HG02610 (cell line): ENCODE results near the gene CDX2.

ENCODE experiments used
- ATAC-seq: cut with Tn5 transposase; IDR thresholded peaks from one replicate; pipeline ENCODE4 v1.9.1; 2021; ENCODE audit warnings: mild to moderate bottlenecking, moderate library complexity; ENCODE audit not compliant: unreplicated experiment

Gene CDX2

DNA sequence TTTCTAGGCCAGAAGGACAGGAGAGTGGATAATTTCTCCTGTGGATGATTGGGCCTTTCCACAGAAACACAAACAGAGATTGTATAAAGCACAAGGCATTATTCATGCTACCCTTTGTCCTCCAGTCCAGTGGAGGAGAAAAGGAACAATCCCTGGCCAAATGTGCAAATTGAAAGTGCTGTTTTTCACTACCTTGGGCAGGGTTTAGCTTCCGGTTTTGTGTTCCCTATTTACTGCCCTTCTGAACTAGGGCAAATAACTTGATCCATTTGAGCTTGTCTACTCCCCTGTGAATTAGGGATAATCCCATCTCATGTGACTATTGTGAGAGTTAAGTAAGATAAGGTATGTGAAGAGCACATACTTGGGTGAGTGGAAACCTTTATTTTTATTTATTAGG, 36.0 kb downstream of the CDX2 start:
- ATAC-seq, result no peak

DNA sequence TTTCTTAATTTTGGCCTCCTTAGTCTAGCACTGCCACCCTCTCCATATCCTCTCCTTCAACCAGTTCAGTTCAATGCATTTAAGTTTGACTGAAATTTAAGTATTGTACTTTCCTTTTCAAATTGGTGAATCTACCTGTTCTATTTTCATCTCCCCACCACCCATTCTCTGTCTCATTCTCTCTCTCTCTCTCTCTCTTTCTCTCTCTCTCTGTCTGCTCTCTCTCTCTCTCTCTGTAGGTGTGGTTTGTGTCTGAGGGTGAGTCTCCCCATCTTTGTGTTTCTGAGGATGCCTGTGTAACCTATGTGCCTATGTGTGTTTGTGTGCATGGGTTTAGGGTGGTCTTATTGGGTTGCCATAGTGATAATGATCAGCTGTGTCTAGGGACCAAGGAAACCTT, 39.2 kb downstream of the CDX2 start:
- no peak for ATAC-seq

DNA sequence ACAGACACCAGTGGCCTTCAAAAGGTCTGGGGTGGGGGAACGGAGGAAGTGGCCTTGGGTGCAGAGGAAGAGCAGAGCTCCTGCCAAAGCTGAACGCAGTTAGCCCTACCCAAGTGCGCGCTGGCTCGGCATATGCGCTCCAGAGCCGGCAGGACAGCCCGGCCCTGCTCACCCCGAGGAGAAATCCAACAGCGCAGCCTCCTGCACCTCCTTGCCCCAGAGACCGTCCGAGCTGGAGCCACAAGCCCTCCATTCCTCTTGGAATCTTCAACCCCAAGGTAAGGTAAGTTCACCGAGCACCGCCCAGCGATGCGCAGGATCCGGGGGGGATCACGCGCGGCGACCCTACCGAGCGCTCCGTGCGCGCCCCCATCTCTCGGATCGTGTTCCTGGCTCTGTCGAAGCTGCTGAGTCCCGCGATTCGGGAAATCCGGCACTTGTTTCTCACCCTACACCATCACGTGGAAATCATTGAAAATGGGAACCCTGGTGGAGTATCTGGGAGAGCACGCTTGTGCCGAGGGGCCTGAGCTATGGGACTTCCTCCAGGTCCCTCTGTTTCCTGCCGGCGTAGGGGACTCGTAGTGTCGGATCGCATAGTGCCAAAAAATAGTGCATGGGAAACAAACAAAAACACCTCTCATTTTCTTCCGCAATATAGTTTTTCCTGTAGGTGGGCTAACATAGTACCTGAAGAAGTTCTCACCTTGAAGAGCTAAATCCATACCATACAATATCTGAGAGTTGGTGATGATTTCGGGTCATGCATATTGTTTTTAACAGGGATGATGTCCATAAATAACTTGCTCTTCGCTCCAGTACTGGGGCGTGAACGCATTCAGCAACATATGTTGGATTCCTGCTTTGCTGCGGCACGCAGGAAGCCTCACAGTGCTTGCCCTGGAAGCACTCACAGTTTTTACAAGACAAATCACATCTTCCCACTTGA, 40.0 kb downstream of the CDX2 start:
- ATAC-seq, result no peak

DNA sequence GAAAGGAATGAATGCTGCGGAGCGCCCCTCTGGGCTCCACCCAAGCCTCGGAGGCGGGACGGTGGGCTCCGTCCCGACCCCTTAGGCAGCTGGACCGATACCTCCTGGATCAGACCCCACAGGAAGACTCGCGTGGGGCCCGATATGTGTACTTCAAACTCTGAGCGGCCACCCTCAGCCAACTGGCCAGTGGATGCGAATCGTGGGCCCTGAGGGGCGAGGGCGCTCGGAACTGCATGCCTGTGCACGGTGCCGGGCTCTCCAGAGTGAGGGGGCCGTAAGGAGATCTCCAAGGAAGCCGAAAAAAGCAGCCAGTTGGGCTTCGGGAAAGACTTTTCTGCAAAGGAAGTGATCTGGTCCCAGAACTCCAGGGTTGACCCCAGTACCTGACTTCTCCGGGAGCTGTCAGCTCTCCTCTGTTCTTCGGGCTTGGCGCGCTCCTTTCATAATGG, 40.7 kb downstream of the CDX2 start:
- no peak for ATAC-seq

DNA sequence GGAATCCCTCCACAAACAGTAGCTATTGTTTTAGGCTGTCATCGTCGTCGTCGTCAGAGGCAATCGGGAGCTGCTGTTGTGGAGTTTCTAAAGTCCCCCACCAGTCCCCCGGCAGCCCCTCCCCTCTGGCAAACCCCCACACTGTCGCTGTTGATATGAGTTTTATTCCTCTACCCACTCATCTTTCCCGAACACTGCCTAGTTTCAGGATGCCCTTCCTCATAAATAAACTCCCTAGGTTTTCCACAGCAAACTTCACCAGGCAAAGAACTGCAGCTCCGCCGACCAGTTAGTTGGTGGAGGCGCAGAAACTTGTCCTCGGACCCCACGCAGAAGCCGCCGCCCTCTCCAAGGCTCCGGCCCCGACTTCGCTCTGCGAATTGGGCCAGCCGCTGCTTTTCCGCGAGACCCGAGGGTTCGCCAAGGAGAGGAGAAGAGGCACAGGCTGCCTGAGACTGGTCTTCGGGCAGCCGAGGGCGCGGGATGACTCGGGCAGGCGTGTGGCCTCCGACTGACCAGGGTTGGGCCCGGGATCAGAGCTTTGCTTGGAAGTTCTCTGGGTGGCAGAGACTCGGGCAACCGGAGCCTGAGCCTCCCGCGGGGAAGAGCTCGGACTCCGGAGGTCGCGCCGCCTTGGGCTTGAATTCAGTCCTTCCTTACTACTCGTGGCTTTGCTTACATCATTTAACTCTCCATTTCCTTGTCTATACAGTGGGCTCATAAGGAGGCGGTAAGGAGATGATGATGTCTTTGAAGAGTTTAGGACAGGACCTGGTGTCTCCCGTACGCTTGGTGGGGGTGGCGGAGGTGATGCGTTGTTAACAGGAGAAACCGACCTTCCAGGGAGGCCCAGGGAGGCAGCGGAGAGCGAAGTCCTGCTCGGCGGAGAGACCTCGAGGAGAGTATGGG, 41.4 kb downstream of the CDX2 start:
- ATAC-seq, result no peak

DNA sequence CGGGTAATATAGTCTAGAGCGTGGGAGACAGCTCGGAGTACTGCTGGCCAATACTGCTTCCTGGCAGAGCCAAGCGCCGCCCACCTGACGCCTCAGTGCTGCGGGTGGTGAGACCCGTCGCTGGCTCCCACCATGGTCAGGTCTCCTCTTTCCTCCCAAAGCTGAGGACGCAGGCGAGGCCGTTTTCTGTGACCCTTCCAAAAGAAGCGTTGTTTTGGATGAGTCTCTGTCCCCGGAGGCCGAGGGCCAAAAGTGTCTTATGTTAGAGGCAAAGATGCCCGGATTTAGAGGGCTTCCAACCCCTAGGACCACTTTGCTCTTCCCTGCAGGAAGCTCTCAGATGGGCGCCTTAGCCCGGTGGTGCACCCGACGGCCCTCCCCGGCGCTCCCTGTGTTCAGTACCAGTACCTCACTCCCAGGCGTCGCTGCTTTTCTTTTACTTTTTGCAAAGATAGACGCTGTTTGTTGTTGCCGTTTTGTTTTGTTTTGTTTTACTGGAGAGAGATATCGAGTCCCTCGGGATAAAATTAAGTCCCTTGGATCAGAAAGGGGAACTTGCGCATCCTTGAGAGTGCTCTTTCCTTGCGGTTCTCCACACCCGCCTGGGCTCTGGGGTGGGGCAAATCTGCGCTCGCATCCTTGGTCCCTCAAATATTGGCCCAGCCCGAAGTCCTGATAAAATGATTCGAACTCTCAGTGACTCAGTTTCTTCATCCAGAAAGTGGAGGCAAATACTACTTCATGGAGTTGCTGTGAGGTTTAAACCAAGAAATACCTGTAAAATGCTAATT, 42.3 kb downstream of the CDX2 start:
- ATAC-seq, result no peak

DNA sequence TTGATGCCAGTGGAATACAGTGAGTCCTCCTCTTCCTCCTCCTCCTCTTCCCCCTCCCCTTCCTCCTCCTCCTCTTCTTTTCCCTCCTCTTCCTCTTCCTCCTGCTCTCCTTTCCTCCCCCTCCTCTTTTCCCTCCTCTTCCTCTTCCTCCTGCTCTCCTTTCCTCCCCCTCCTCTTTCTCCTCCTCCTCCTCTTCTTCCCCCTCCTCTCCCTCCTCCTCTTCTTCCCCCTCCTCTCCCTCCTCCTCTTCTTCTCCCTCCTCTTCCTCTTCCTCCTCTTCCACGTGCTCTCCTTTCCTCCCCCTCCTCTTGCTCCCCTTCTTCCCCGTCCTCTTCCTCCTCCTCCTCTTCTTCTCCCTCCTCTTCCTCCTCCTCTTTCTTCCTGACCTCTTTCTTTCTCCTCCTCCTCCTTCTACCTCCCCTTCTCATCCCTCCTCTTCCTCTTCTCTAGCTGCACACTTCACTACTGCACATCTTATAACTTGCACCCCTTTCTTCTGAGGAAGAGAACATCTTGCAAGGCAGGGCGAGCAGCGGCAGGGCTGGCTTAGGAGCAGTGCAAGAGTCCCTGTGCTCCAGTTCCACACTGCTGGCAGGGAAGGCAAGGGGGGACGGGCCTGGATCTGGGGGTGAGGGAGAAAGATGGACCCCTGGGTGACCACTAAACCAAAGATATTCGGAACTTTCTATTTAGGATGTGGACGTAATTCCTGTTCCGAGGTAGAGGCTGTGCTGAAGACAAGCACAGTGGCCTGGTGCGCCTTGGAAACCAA, 43.7 kb downstream of the CDX2 start:
- no peak for ATAC-seq

DNA sequence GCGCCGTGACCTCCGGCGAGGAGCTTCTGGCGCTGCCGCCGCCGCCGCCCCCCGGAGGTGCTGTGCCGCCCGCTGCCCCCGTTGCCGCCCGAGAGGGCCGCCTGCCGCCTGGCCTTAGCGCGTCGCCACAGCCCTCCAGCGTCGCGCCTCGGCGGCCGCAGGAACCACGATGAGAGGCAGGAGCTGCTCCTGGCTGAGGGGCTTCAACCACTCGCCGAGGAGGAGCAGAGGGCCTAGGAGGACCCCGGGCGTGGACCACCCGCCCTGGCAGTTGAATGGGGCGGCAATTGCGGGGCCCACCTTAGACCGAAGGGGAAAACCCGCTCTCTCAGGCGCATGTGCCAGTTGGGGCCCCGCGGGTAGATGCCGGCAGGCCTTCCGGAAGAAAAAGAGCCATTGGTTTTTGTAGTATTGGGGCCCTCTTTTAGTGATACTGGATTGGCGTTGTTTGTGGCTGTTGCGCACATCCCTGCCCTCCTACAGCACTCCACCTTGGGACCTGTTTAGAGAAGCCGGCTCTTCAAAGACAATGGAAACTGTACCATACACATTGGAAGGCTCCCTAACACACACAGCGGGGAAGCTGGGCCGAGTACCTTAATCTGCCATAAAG, 44.5 kb downstream of the CDX2 start:
- no peak for ATAC-seq

DNA sequence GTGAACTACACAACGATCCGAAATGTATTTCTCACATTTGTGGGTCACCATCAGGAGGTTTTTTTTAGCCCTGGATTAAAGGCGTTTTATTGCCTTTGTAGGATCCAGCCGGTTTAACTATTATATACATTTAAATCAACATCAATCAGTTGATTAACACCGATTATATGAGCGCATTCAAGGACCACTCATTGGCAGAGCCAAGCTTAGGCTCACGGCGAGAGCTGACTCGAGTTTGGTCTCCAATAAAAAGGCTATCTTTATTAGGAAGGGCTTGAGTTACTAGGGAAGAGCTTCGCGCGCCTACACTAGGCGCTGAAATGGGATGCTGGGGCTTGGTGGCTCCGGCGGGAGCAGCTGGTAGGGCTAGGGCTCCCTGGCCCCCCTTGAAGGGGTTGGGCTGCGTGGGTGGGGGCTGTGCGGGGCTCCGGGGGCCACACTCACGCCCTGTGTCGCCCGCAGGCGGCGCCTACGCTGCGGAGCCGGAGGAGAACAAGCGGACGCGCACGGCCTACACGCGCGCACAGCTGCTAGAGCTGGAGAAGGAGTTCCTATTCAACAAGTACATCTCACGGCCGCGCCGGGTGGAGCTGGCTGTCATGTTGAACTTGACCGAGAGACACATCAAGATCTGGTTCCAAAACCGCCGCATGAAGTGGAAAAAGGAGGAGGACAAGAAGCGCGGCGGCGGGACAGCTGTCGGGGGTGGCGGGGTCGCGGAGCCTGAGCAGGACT, 45.2 kb downstream of the CDX2 start:
- ATAC-seq, result no peak

DNA sequence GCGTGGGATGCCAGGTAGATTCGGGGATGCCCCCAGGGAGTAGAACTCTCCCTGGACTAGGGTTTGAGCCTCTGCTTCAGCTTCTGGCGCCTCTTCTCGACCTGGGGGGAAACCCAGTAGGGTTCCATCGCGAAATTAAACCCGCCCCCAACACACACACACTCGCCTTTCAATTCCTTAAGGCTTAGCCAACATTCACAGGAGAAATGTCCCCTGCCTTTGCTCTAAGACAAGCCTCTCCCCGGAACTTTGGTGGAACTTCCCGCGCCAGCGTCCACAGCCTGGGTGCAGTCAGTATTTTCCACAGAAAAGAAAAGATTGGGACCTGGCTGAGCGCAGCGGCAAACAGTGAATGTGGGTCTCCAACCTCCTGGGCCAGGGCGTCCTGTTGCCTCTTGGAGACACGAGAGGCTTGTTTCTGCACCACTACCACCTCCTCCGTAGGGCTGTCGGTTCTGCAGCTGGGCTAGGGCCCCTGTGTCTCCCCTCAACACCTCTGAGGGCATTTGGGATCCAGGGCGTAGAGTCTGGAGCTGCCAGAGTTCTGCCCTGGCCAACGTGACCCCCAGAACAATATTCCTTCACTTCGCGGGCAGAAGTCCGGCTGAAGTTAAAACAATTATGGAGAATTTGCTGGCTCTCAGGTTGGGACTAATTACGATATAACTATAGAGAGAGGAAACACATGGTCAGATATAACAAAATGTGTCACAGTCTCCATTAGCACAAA, 46.1 kb downstream of the CDX2 start:
- ATAC-seq, result no peak

DNA sequence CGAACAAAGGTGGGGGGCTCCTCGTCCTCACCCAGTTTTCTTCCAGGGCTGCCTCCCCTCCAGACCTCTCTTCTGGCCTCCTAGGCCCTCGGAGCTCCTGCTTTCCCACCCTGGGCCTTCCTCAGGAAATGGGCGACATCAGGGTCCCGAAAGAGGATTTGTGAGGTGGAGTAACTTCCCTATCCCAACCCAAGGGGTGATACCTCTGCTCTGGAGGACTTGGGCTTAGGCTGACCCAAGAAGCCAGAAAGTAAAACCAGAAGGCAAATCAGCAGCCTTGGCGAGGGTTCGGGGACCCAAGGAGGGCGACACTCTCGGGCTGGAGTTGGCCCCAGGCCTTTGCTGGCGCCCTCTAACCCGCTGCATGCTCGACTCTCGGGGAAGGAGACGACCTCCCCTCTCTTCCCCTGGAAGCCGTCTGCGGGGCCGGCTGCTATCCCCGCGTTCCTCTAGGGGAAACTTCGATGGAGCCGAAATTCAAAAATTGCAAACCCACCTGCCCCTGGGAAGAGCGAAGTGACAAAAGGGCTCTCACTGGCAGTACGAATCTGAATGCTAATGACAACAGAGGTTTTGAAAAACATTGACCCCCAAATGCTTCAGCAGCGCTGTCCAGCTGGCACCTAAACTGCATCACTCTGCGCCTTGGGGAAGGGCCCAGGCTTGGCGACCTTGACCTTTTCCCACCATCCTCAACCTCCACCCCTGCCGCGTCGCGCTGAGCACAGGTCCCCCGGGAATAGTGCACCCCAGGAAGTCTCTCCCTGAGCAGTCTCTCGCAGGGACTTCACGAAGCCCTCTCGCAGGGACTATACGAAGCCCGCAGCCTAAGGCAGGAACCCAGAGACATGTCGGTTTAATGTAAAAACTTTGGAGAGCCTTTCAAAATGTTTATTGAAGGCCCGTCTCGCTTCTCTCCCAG, 46.9 kb downstream of the CDX2 start:
- no peak for ATAC-seq

DNA sequence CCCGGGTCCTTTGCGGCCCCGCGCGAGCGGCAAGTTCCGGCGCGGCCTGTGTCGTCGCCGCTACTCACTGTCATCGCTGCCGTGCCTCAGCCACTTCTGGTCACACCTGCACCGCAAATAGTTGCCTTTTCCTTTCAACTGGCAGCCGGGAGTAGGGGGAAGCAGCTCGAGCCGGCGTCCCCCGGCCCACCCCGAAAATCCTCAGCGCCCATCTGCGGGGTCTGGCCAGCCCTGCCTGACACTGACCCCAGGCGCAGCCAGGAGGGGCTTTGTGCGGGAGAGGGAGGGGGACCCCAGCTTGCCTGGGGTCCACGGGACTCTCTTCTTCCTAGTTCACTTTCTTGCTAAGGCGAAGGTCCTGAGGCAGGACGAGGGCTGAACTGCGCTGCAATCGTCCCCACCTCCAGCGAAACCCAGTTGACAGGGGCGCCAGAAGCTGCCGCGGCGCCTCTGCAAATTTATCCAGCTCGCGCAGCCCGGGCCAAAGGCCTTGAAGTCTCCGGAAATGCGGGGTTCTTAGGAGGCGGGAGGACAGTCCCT, 47.6 kb downstream of the CDX2 start:
- ATAC-seq, result no peak

DNA sequence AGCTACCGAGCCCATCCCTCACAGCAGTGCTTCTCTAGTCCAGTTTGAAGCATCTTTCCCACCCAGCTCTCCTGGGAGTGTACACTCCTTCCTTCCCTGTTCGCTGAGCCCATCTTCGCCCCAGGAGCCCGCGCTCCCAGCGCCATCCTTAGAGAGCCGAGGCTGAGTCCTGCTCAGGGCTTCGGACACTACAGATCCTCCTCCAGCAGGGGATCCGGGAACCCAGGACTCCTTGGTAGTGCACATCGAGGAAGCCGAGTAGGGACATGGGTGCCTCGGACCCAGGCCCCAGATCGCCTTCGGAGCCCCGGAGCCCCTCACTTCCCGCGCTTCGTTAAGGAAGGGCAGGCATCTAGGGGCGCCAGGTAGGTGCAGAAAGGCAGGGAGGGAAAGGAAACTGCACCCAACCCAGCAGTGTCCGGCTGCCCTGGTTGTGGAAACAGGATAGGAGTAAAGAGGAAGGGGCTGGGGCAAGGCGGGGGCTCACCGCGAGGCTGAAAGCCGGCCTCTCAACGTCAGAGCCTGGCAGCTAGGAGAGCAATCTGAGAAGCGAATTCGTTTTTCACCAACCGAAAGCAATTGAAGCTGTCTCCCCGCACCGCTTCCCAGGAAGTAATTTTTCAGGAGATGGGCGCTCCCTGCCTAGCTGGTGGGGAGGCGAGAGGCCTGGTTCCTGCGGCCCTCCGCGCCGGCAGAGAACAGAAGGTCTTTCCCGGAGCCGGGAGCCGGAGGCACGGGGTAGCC, 48.3 kb downstream of the CDX2 start:
- ATAC-seq, result no peak

DNA sequence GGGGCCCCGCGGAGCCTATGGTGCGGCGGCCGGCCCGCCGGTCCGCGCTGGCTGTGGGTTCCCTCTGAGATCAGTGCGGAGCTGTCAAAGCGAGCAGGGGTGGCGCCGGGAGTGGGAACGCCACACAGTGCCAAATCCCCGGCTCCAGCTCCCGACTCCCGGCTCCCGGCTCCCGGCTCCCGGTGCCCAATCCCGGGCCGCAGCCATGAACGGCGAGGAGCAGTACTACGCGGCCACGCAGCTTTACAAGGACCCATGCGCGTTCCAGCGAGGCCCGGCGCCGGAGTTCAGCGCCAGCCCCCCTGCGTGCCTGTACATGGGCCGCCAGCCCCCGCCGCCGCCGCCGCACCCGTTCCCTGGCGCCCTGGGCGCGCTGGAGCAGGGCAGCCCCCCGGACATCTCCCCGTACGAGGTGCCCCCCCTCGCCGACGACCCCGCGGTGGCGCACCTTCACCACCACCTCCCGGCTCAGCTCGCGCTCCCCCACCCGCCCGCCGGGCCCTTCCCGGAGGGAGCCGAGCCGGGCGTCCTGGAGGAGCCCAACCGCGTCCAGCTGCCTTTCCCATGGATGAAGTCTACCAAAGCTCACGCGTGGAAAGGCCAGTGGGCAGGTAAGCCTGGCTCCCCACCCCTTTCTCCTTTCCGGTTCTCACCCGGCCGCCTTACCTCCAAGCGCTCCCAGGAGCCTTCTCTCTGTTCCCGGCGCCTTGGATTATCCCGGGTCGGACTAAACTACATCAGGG, 49.0 kb downstream of the CDX2 start, which contains the start of gene PDX1:
TSS of gene PDX1 (plus strand) at position 67 of the 743 bp plus-strand sequence. CDS start at position 206, 139 bp downstream.
- ATAC-seq, result no peak

DNA sequence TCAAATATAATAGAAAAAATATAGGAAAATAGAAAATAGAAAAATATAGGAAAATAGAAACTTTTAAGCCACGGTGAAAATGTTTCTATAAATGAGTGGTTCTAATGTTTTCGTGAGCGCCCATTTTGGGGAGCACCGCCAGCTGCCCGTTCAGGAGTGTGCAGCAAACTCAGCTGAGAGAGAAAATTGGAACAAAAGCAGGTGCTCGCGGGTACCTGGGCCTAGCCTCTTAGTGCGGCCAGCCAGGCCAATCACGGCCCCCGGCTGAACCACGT, 49.5 kb downstream of the CDX2 start:
- ATAC-seq, result no peak
